ENCODE data around the gene PSMA8.

GRCh38 chr18:26176134-26176533 is 42.5 kb downstream of the PSMA8 start:
- TF ChIP-seq POLR2A (IDR thresholded peaks at IDR 0.05) (no peak), CTCF (IDR thresholded peaks at IDR 0.05) (no peak)

Data from right lobe of liver (tissue), 4 donors.